ENCODE measurements around the gene RESP18. TPM values are rescaled to one million over a fixed set of nuclear protein-coding genes. Genes with fewer than 3 reads are reported as not detected.

RESP18 gene
- polyA plus RNA-seq, 2 donors = not detected

DNA sequence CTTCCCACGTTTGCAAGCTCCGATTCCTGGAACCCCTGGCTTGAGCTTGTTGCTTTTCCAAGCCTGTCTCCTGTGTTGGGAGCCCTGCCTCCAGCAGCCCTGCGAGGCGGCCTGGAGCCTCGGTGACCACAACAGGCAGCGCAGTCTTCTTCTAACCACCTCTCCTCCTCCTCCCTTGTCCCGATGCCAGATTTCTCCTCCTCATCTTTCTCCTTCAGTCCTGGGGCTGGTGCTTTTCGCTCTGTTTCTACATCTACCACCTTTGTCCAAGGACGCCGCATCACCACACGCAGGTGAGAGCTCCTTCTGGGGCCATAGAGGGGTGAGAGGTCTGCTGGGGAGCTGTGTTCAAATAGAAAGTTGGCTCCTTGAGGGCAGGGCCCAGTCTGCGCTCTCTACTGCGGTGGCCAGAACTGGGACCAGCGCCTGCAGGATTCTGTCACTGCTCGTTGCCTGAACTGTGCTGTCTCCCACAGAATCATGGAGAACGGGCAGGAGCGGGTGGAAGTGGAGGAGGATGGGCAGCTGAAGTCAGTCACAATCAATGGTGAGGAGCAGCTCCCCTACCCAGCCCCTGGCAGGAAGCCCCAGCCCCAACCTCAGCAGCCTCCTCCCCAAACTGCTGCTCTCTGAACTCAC lies 49.5 kb downstream of the RESP18 start:
- no peaks in the 10 kb centered on the region for H3K27me3 ChIP-seq (ENCODE audit: control insufficient read depth in 1 of 2, insufficient read depth in 2 of 2, low read length in 2 of 2)
- H3K36me3 ChIP-seq (ENCODE audit: control insufficient read depth in 2 of 2, insufficient read depth in 2 of 2, low read length in 1 of 2) = peaks cover 0 to 30% of the 10 kb centered on the region in 2 donors
- no peak overlapping the region for H3K4me3 ChIP-seq (ENCODE audit: low read depth in 1 of 2, low read length in 2 of 2)
- H3K4me1 ChIP-seq (ENCODE audit: control insufficient read depth in 2 of 2, insufficient read depth in 2 of 2, low read length in 1 of 2) = peaks cover 0 to 32% of the 10 kb centered on the region in 2 donors
- WGBS, 2 donors = 88 to 92% methylated on average over 17 of the region's 17 CpGs
- H3K9me3 ChIP-seq (ENCODE audit: control insufficient read depth in 2 of 2, insufficient read depth in 1 of 2, low read depth in 1 of 2, low read length in 1 of 2) = no peaks in the 10 kb centered on the region
- peak overlapping the region in 1 of 2 donors; percentile 45 for H3K27ac ChIP-seq (ENCODE audit: low read depth in 2 of 2, low read length in 1 of 2)

DNA sequence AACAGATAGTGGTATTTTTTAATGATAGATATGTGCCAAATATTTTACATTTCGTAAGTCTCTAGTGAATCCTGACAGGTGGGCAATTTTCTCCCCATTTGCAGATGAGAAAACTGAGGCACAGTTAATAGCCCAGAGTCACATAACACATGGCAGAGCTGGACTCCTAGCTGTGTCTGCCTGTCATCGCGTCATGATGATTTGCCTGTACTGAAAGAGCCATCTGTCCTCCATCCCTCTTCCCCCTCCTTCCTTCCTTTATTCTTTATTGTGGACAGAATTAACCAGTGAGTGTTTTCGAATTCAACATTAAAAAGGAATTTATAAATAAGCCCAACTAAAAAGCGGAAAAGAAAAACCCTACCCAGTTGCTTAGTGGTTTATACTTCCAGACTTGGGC lies 50.2 kb downstream of the RESP18 start:
- H3K4me1 ChIP-seq (ENCODE audit: control insufficient read depth in 2 of 2, insufficient read depth in 2 of 2, low read length in 1 of 2) = peaks cover 4 to 29% of the 10 kb centered on the region in 2 donors

DNA sequence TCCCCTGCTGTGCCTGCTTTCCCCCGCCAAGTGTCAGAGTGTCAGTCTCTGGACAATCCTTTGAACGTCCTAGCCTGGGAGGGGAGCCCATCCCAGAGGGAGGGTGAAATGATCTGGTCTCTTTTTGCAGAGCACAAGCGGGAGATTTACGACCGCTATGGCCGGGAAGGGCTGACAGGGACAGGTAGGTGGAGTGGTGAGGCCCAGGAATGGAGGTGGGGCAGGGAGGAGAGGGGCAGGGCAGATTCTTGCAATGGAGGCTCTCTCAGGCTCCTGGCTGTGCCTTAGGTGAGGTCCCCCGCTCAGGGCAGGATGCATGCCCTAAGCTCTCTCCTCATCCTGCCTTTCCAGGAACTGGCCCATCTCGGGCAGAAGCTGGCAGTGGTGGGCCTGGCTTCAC lies 51.0 kb downstream of the RESP18 start:
- H3K4me1 ChIP-seq (ENCODE audit: control insufficient read depth in 2 of 2, insufficient read depth in 2 of 2, low read length in 1 of 2) = peaks cover 4 to 25% of the 10 kb centered on the region in 2 donors
- no peak overlapping the region for H3K4me3 ChIP-seq (ENCODE audit: low read depth in 1 of 2, low read length in 2 of 2)
- WGBS, 2 donors = 87% methylated on average over 8 of the region's 8 CpGs
- H3K27me3 ChIP-seq (ENCODE audit: control insufficient read depth in 1 of 2, insufficient read depth in 2 of 2, low read length in 2 of 2) = no peaks in the 10 kb centered on the region
- H3K9me3 ChIP-seq (ENCODE audit: control insufficient read depth in 2 of 2, insufficient read depth in 1 of 2, low read depth in 1 of 2, low read length in 1 of 2) = no peaks in the 10 kb centered on the region
- H3K27ac ChIP-seq (ENCODE audit: low read depth in 2 of 2, low read length in 1 of 2) = no peak overlapping the region
- peaks cover 0 to 30% of the 10 kb centered on the region in 2 donors for H3K36me3 ChIP-seq (ENCODE audit: control insufficient read depth in 2 of 2, insufficient read depth in 2 of 2, low read length in 1 of 2)

More for the DNA sequence above, 50.2 kb downstream of the RESP18 start:
- H3K9me3 ChIP-seq (ENCODE audit: control insufficient read depth in 2 of 2, insufficient read depth in 1 of 2, low read depth in 1 of 2, low read length in 1 of 2) = no peaks in the 10 kb centered on the region
- no peak overlapping the region for H3K27ac ChIP-seq (ENCODE audit: low read depth in 2 of 2, low read length in 1 of 2)
- no peak overlapping the region for H3K4me3 ChIP-seq (ENCODE audit: low read depth in 1 of 2, low read length in 2 of 2)
- H3K27me3 ChIP-seq (ENCODE audit: control insufficient read depth in 1 of 2, insufficient read depth in 2 of 2, low read length in 2 of 2) = no peaks in the 10 kb centered on the region
- peaks cover 0 to 30% of the 10 kb centered on the region in 2 donors for H3K36me3 ChIP-seq (ENCODE audit: control insufficient read depth in 2 of 2, insufficient read depth in 2 of 2, low read length in 1 of 2)
- 85 to 93% methylated on average over 5 of the region's 5 CpGs for whole genome bisulfite sequencing, 2 donors

DNA sequence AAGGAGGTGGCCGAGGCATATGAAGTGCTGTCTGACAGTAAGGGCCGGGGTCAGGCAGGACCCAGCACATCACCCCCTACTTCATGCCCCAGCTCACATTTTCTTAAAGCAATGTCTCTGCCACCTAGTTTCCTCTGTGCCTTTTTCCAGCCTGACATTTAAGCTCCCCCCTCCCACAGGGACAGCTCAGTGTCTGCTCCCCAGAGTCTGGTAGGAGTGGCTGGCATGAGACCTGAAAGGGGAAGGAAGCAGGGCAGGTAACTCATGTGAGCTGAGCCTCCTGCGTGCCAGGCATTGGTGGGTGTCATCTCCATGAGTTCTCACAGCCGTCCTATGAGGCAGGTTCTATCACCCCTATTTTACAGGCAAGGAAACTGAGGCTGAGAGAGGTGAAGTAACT lies 51.9 kb downstream of the RESP18 start:
- peaks cover 4 to 20% of the 10 kb centered on the region in 2 donors for H3K4me1 ChIP-seq (ENCODE audit: control insufficient read depth in 2 of 2, insufficient read depth in 2 of 2, low read length in 1 of 2)
- H3K27me3 ChIP-seq (ENCODE audit: control insufficient read depth in 1 of 2, insufficient read depth in 2 of 2, low read length in 2 of 2) = no peaks in the 10 kb centered on the region
- H3K4me3 ChIP-seq (ENCODE audit: low read depth in 1 of 2, low read length in 2 of 2) = no peak overlapping the region
- no peak overlapping the region for H3K27ac ChIP-seq (ENCODE audit: low read depth in 2 of 2, low read length in 1 of 2)
- H3K9me3 ChIP-seq (ENCODE audit: control insufficient read depth in 2 of 2, insufficient read depth in 1 of 2, low read depth in 1 of 2, low read length in 1 of 2) = no peaks in the 10 kb centered on the region
- H3K36me3 ChIP-seq (ENCODE audit: control insufficient read depth in 2 of 2, insufficient read depth in 2 of 2, low read length in 1 of 2) = peaks cover 0 to 30% of the 10 kb centered on the region in 2 donors
- WGBS, 2 donors = 90 to 91% methylated on average over 4 of the region's 4 CpGs

DNA sequence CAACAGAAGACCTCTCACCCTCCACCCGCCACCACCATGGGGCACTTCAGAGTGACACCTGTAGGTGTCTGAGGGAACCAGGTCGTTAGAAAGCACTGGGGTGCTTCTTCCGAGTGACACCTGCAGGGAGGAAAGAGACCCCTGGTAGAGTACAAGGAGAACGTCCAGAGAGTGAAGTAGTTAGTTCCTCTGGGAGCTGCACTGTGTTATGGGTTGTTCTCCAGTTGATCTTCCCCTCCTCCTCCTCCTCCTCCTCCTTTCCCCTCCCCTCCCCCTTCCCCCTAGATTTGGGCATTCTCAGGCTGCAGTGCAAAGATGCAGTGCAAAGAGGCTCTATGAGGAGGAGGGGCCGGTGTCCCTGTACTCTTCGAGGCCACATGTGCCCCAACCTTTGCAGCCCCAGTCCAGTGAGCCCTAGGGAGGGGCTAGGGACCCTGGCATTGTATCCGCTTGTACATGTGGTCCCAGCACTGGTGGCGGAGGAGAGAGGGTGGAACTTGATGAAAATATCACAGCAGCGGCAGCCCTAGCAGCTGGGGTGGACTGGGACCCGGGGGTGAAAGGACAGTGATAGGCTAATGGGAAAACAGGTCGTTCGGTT lies 52.5 kb downstream of the RESP18 start:
- peaks cover 4 to 13% of the 10 kb centered on the region in 2 donors for H3K4me1 ChIP-seq (ENCODE audit: control insufficient read depth in 2 of 2, insufficient read depth in 2 of 2, low read length in 1 of 2)
- peak overlapping the region; percentile 51 to 55 for H3K4me3 ChIP-seq (ENCODE audit: low read depth in 1 of 2, low read length in 2 of 2)
- H3K9me3 ChIP-seq (ENCODE audit: control insufficient read depth in 2 of 2, insufficient read depth in 1 of 2, low read depth in 1 of 2, low read length in 1 of 2) = no peaks in the 10 kb centered on the region
- 41 to 46% methylated on average over 12 of the region's 12 CpGs for WGBS, 2 donors
- H3K27me3 ChIP-seq (ENCODE audit: control insufficient read depth in 1 of 2, insufficient read depth in 2 of 2, low read length in 2 of 2) = no peaks in the 10 kb centered on the region
- peaks cover 0 to 25% of the 10 kb centered on the region in 2 donors for H3K36me3 ChIP-seq (ENCODE audit: control insufficient read depth in 2 of 2, insufficient read depth in 2 of 2, low read length in 1 of 2)
- H3K27ac ChIP-seq (ENCODE audit: low read depth in 2 of 2, low read length in 1 of 2) = peak overlapping the region; percentile 89 to 93

DNA sequence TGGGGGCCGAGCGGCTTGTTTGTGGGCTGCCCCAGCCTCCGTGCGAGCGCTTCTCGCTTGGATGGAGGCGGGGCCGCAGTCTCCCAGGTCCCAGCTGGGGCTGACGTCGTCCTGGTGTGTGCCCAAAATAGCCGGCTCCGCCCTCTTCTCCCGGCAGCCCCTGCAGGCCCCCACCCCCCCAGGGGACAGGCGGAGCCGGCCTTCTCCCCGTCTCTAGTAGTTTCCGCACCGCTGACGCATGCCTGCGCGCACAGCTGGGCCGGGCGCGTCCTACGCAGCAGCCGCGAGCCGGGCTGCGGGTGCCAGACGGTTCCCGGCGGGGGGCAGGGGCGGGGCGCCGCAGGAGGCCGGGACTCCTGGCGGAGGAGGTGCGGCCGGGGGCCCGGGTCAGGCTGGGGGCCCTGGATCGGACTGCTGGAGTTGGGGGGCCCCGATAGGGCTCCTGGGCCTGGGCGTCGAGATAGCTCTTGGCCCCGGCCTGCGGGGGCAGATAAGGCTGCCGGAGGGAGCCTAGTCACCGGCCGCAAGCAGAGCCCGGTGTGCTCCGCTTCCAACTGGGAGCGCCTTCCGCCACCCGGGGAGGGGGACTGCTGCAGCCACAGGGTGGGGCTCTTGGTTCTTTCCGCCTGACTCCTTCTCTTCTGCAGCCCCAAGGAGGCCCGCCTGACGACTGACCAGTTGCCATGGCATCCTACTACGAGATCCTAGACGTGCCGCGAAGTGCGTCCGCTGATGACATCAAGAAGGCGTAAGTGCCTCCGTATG lies 53.2 kb downstream of the RESP18 start, which contains the start of gene DNAJB2:
DNAJB2 (plus strand) TSS at position 216 of the 765 bp plus-strand sequence; CDS start at position 684, 468 bp downstream.
- 1% methylated on average over 47 to 65 of the region's 65 CpGs for WGBS, 2 donors
- H3K36me3 ChIP-seq (ENCODE audit: control insufficient read depth in 2 of 2, insufficient read depth in 2 of 2, low read length in 1 of 2) = peaks cover 0 to 20% of the 10 kb centered on the region in 2 donors

DNA sequence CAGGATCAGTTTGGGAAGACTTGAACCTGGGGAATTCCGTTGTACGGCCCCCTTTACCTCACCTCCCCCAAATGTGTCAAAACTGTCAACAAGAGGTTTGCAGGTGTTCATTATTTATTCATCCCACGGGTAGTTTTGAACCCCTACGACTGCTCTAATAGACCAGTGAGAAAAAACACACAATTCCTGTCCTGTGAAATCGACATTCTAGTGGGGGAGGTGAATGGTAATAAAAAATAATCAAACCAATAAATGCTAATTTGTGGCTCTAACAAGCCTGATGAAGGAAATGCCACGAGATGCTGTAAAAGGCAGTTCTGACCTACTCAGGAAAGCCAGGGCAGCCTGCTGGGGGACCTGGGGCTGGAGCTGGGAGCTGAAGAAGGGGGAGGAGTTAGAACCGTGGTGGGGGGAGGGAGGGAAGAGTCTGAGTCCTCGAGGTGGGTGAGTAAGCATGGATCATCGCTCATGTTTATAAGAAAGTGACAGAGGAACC lies 53.8 kb downstream of the RESP18 start:
- H3K36me3 ChIP-seq (ENCODE audit: control insufficient read depth in 2 of 2, insufficient read depth in 2 of 2, low read length in 1 of 2) = peaks cover 0 to 20% of the 10 kb centered on the region in 2 donors
- H3K4me3 ChIP-seq (ENCODE audit: low read depth in 1 of 2, low read length in 2 of 2) = peak overlapping the region in 1 of 2 donors; percentile 11
- 13 to 16% methylated on average over 9 of the region's 9 CpGs for WGBS, 2 donors
- H3K9me3 ChIP-seq (ENCODE audit: control insufficient read depth in 2 of 2, insufficient read depth in 1 of 2, low read depth in 1 of 2, low read length in 1 of 2) = no peaks in the 10 kb centered on the region
- H3K27ac ChIP-seq (ENCODE audit: low read depth in 2 of 2, low read length in 1 of 2) = peak overlapping the region; percentile 89 to 93
- no peaks in the 10 kb centered on the region for H3K27me3 ChIP-seq (ENCODE audit: control insufficient read depth in 1 of 2, insufficient read depth in 2 of 2, low read length in 2 of 2)
- peaks cover 4 to 16% of the 10 kb centered on the region in 2 donors for H3K4me1 ChIP-seq (ENCODE audit: control insufficient read depth in 2 of 2, insufficient read depth in 2 of 2, low read length in 1 of 2)

More for the DNA sequence above, 53.2 kb downstream of the RESP18 start, which contains the start of gene DNAJB2:
- H3K27me3 ChIP-seq (ENCODE audit: control insufficient read depth in 1 of 2, insufficient read depth in 2 of 2, low read length in 2 of 2) = no peaks in the 10 kb centered on the region
- no peaks in the 10 kb centered on the region for H3K9me3 ChIP-seq (ENCODE audit: control insufficient read depth in 2 of 2, insufficient read depth in 1 of 2, low read depth in 1 of 2, low read length in 1 of 2)
- peak within 1 kb of the TSS; percentile 51 to 55 for H3K4me3 ChIP-seq (ENCODE audit: low read depth in 1 of 2, low read length in 2 of 2)
- H3K27ac ChIP-seq (ENCODE audit: low read depth in 2 of 2, low read length in 1 of 2) = peak within 1 kb of the TSS; percentile 89 to 93
- H3K4me1 ChIP-seq (ENCODE audit: control insufficient read depth in 2 of 2, insufficient read depth in 2 of 2, low read length in 1 of 2) = peaks cover 4 to 12% of the 10 kb centered on the region in 2 donors

DNA sequence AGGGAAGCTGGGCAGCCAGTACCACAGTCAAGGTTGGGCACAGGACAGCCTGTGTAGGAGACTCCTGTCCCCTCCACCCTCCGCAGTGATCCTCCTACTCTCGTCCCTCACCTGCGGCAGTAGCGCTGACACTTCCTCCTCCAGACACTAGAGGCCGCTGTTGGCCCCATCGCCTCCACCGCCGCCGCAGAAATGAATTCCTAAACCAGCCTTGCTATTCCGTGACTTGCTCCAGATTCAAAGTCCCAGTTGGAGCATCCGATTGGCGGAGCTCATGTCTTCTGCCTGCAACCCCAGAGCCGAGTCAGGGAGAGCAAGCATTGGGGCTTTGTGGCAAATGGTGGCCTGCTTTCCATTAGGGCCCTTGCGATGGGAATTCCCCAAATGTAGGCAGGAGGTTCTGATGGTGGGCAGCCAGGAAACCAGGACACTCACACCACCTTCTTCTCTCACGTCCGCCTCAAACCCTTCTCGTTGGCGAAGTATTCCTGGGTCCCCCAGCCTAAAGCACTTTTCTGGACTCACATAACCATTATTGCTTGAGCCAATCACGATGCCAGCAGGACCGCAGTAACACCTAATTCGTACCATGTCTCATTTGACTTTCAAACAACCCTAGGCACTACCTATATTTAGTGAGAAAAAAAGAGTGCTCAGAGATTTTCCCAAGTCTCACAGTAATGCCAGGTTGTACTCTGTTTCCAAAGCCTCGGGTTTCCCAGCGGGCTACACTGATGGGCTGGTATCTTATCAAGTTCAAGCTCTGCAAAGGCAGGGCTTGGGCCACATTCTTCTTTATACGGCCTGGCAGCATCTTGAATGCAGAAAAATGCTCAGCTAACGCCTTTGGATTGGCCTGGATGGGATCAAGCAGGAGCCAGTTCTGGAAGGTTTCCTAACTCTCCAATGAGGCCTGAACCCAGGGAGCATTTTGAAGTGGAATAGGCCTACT lies 54.6 kb downstream of the RESP18 start:
- Histone ChIP-seq H3K27ac (ENCODE audit: low read depth in 2 of 2, low read length in 1 of 2) (peak overlapping the region; percentile 48 to 93), H3K4me1 (ENCODE audit: control insufficient read depth in 2 of 2, insufficient read depth in 2 of 2, low read length in 1 of 2) (peaks cover 4 to 15% of the 10 kb centered on the region in 2 donors), H3K4me3 (ENCODE audit: low read depth in 1 of 2, low read length in 2 of 2) (no peak overlapping the region), H3K27me3 (ENCODE audit: control insufficient read depth in 1 of 2, insufficient read depth in 2 of 2, low read length in 2 of 2) (no peaks in the 10 kb centered on the region), H3K9me3 (ENCODE audit: control insufficient read depth in 2 of 2, insufficient read depth in 1 of 2, low read depth in 1 of 2, low read length in 1 of 2) (no peaks in the 10 kb centered on the region), H3K36me3 (ENCODE audit: control insufficient read depth in 2 of 2, insufficient read depth in 2 of 2, low read length in 1 of 2) (peaks cover 0 to 15% of the 10 kb centered on the region in 2 donors)
- 25% methylated on average over 25 of the region's 25 CpGs for whole genome bisulfite sequencing, 2 donors

Data from esophagus (tissue), 2 donors.